Keratinocyte (primary cell): ENCODE data around the gene HYAL1. TPM values are rescaled to one million over a fixed set of nuclear protein-coding genes. Genes with fewer than 3 reads are reported as not detected.

Experiments used
- DNase-seq: peaks from one replicate; pipeline ENCODE4 v3.0.0-alpha.2; 2011; ENCODE audit warnings: low read depth, missing footprints, low spot score
- FAIRE-seq: peaks from 2 replicates; lab custom pipeline; 2011; peaks lifted over from hg19 to GRCh38; lab: Jason Lieb, UNC
- H2AFZ ChIP-seq: 2 replicates; pipeline ENCODE4 v1.6.0; 2012; ENCODE audit warnings: low read length, control low read depth, inconsistent platforms; ENCODE audit not compliant: control insufficient read depth
- H3K27ac ChIP-seq: 2 replicates; pipeline ENCODE4 v1.5.1; 2011; ENCODE audit warnings: low read length; ENCODE audit not compliant: control insufficient read depth, insufficient read depth
- H3K27me3 ChIP-seq: 3 replicates; pipeline ENCODE4 v1.6.0; 2011; ENCODE audit warnings: low read length; ENCODE audit not compliant: control insufficient read depth, insufficient read depth; ENCODE audit errors: extremely low read depth
- H3K36me3 ChIP-seq, 2 experiments: 2 replicates in 1 of 2; 3 replicates in 1 of 2; pipeline ENCODE4 v1.5.1; 2011; ENCODE audit warnings: low read length in 2 of 2, mild to moderate bottlenecking in 1 of 2; ENCODE audit not compliant: control insufficient read depth in 2 of 2, insufficient read depth in 2 of 2; ENCODE audit errors: extremely low read depth in 1 of 2
- H3K4me1 ChIP-seq: 3 replicates; pipeline ENCODE4 v1.5.1; 2011; ENCODE audit warnings: low read length; ENCODE audit not compliant: control insufficient read depth, insufficient read depth; ENCODE audit errors: extremely low read depth
- H3K4me2 ChIP-seq: 3 replicates; pipeline ENCODE4 v1.6.0; 2011; ENCODE audit warnings: low read depth, low read length; ENCODE audit not compliant: control insufficient read depth, insufficient read depth; ENCODE audit errors: extremely low read depth
- H3K4me3 ChIP-seq, 3 experiments: fragments of 200-600 bp in 1 of 3; sonication (generic) in 1 of 3; 2 replicates in 2 of 3; 3 replicates in 1 of 3; pipeline ENCODE4 v1.5.1; 2011 to 2016; ENCODE audit warnings: low read length in 3 of 3, mild to moderate bottlenecking in 3 of 3, control low read depth in 2 of 3, inconsistent platforms in 1 of 3, low read depth in 1 of 3, mixed read lengths in 1 of 3, mixed run types in 1 of 3, moderate library complexity in 1 of 3; ENCODE audit not compliant: control insufficient read depth in 2 of 3, insufficient read depth in 2 of 3; ENCODE audit errors: extremely low read depth in 1 of 3
- H3K79me2 ChIP-seq: 2 replicates; pipeline ENCODE4 v1.6.0; 2012; ENCODE audit warnings: low read length; ENCODE audit not compliant: control insufficient read depth, insufficient read depth
- H3K9ac ChIP-seq: 3 replicates; pipeline ENCODE4 v1.6.0; 2011; ENCODE audit warnings: low read length; ENCODE audit not compliant: control insufficient read depth, insufficient read depth; ENCODE audit errors: extremely low read depth
- H3K9me1 ChIP-seq: 3 replicates; pipeline ENCODE4 v1.6.0; 2011; ENCODE audit warnings: low read length; ENCODE audit not compliant: control insufficient read depth, insufficient read depth; ENCODE audit errors: extremely low read depth
- H3K9me3 ChIP-seq: 2 replicates; pipeline ENCODE4 v1.5.1; 2012; ENCODE audit warnings: low read depth, low read length; ENCODE audit not compliant: control insufficient read depth
- H4K20me1 ChIP-seq: 3 replicates; pipeline ENCODE4 v1.6.0; 2011; ENCODE audit warnings: low read length; ENCODE audit not compliant: control insufficient read depth, insufficient read depth; ENCODE audit errors: extremely low read depth
- EZH2 ChIP-seq: IDR thresholded peaks from one replicate; pipeline ENCODE4 v1.6.1; 2012; ENCODE audit warnings: inconsistent platforms, mild to moderate bottlenecking, low read length, moderate library complexity
- dilution Hi-C: fragments of 300-500 bp; cut with MboI; formaldehyde crosslinking; loops from one replicate; pipeline ENCODE4 v1.7.0; 2020; ENCODE audit warnings: low sequenced_read_pairs; ENCODE audit not compliant: extremely low pct_ligation_motif_present
- polyA plus RNA-seq, 5 experiments: library from polyadenylated mRNA; depleted of rRNA in 3 of 5; stranded (reverse) in 3 of 5; stranded (forward) in 1 of 5; unstranded in 1 of 5; fragments of >200 nt; gene quantifications; 1 replicate in 1 of 5; 2 replicates in 3 of 5; 3 replicates in 1 of 5; pipeline versions ENCODE4 v1.2.1 to v1.2.3, GENCODE V29; 2011 to 2012; ENCODE audit warnings: missing spikeins in 2 of 5, low read depth in 1 of 5, low replicate concordance in 1 of 5
- TF ChIP-seq, protein P1 (sequence below), 3 experiments: IDR thresholded peaks in 1 of 3; conservative IDR thresholded peaks in 1 of 3; optimal IDR thresholded peaks in 1 of 3; 2 replicates in 2 of 3; 3 replicates in 1 of 3; pipeline versions ENCODE3 to v1.5.1; 2011; ENCODE audit warnings: low read length in 3 of 3, mild to moderate bottlenecking in 3 of 3, moderate library complexity in 2 of 3, control low read depth in 1 of 3, inconsistent platforms in 1 of 3; ENCODE audit not compliant: insufficient read depth in 2 of 3; ENCODE audit errors: extremely low read depth in 1 of 3

Gene HYAL1
- polyA plus RNA-seq, 1 donor (not counting 4 experiments of a cell fraction or from before 2014, with no cell fraction given): 13.9 TPM

DNA sequence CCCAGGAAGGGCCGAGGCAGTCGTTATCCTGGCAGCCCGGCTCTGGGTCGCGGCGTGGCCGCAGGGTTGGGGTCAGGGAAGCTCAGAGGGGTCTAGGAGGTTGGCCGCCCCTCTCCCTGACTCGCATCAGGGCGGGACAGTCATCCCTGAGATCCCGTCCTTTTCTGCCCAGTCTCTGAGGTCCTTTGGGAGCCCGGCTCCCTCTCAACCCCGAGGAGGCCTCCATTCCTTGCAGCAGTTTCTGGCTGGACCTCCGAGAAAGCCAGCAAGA lies 18.7 kb upstream of the HYAL1 start:
- FAIRE-seq: no peak
- Histone ChIP-seq H2AFZ (no peak overlapping the region), H3K9me3 (no peaks in the 10 kb centered on the region), H3K27me3 (no peaks in the 10 kb centered on the region), H3K9me1 (peaks cover 3% of the 10 kb centered on the region), H3K9ac (no peak overlapping the region), H3K4me3 (no peak overlapping the region), H3K4me2 (peak overlapping the region; percentile 99), H3K36me3 (peaks cover 22 to 36% of the 10 kb centered on the region in 2 experiments), H3K4me1 (peaks cover 38% of the 10 kb centered on the region), H4K20me1 (no peaks in the 10 kb centered on the region), H3K79me2 (peaks cover 43% of the 10 kb centered on the region), H3K27ac (no peak overlapping the region)
- no peak for DNase-seq
- dilution Hi-C loops: no loop called here
- no peak for TF ChIP-seq EZH2
- TF ChIP-seq, protein P1, sequence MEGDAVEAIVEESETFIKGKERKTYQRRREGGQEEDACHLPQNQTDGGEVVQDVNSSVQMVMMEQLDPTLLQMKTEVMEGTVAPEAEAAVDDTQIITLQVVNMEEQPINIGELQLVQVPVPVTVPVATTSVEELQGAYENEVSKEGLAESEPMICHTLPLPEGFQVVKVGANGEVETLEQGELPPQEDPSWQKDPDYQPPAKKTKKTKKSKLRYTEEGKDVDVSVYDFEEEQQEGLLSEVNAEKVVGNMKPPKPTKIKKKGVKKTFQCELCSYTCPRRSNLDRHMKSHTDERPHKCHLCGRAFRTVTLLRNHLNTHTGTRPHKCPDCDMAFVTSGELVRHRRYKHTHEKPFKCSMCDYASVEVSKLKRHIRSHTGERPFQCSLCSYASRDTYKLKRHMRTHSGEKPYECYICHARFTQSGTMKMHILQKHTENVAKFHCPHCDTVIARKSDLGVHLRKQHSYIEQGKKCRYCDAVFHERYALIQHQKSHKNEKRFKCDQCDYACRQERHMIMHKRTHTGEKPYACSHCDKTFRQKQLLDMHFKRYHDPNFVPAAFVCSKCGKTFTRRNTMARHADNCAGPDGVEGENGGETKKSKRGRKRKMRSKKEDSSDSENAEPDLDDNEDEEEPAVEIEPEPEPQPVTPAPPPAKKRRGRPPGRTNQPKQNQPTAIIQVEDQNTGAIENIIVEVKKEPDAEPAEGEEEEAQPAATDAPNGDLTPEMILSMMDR (optimal IDR thresholded peaks at IDR 0.05 in 1 of 3, IDR thresholded peaks at IDR 0.05 in 1 of 3, conservative IDR thresholded peaks at IDR 0.05 in 1 of 3; ENCODE audit: extremely low read depth in 1 of 3, insufficient read depth in 2 of 3, low read length in 3 of 3): no peak

DNA sequence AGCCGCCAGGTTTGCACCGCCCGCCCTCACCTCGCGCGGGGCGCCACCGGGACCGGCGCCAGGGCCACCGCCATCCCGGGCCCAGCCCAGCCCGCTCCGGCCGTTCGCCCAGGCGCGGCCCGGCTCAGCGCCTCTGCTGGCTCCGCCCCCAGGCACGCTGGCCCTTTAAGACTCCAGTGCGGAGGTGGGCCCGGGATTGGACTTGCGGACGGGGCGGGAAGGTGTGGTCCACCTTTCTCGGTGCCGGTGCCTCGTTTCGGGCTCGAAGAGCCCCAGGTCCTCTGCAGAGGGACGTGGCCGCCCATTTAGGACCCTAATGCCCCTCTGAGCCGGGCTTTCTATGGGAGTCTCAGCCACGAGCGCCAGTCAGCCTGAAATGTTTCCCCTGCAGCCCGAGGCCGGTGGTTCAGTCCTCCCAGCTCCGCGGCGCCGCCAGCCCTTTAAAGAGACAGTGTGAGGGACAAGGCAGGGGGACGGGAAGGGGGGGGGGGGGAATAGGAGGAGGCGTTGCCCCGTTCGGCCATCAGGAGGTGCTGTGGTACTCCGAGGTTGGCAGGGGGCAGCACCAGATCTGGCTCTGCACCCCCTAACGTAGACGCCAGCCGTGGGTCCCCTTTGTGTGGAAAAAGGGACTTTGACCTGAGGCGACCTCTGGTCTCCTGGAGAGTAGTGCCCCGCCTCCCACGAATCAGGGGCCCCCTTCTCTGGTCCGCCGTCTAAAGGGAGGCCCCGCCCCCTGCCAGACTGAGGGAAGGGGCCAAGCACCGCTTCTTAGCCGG lies 18.2 kb upstream of the HYAL1 start:
- Histone ChIP-seq H3K36me3 (peaks cover 22 to 36% of the 10 kb centered on the region in 2 experiments), H3K4me2 (peak overlapping the region; percentile 99), H3K27me3 (no peaks in the 10 kb centered on the region), H4K20me1 (no peaks in the 10 kb centered on the region), H3K4me1 (peaks cover 39% of the 10 kb centered on the region), H3K27ac (peak overlapping the region; percentile 99), H3K9me3 (no peaks in the 10 kb centered on the region), H3K4me3 (peak overlapping the region; percentile 52 to 89 (median 84)), H2AFZ (peak overlapping the region; percentile 96), H3K9me1 (peaks cover 3% of the 10 kb centered on the region), H3K9ac (peak overlapping the region; percentile 98), H3K79me2 (peaks cover 37% of the 10 kb centered on the region)
- dilution Hi-C loops: no loop called here
- DNase-seq (no peak), FAIRE-seq (peak; percentile 49)
- TF ChIP-seq EZH2: no peak
- TF ChIP-seq, protein P1 (optimal IDR thresholded peaks at IDR 0.05 in 1 of 3, IDR thresholded peaks at IDR 0.05 in 1 of 3, conservative IDR thresholded peaks at IDR 0.05 in 1 of 3; ENCODE audit: extremely low read depth in 1 of 3, insufficient read depth in 2 of 3, low read length in 3 of 3): peak in 1 of 3 experiments; percentile 38
